Left lung (tissue), 10 donors: Measurements from ENCODE around the gene NHERF1. TPM values are rescaled to one million over a fixed set of nuclear protein-coding genes. Genes with fewer than 3 reads are reported as not detected.
A peak's percentile ranks its signal among the peaks of the same experiment; 100 is the strongest.

Experiments used
- ATAC-seq: fragments of 200-7000 bp; cut with Tn5 transposase; one replicate; pipeline ENCODE4 v1.9.1; 2020; ENCODE audit warnings: moderate library complexity
- DNase-seq, 4 donors: peaks; one replicate each; pipeline ENCODE4 v3.0.0-alpha.2; 2013 to 2020
- H3K27ac ChIP-seq, 2 donors: fragments of 200-600 bp; sonication (generic) in 1 of 2; one replicate each; pipeline versions ENCODE4 v1.5.0 to v1.8.0; 2020 to 2021
- H3K27me3 ChIP-seq, 2 donors: fragments of 200-600 bp; sonication (generic) in 1 of 2; one replicate each; pipeline versions ENCODE4 v1.5.0 to v1.8.0; 2020 to 2021
- H3K36me3 ChIP-seq, 2 donors: fragments of 200-600 bp; sonication (generic) in 1 of 2; one replicate each; pipeline versions ENCODE4 v1.5.0 to v1.8.0; 2020 to 2021
- H3K4me1 ChIP-seq, 2 donors: fragments of 200-600 bp; one replicate each; pipeline ENCODE4 v1.8.0; 2021
- H3K4me3 ChIP-seq, 2 donors: fragments of 200-600 bp; sonication (generic) in 1 of 2; one replicate each; pipeline versions ENCODE4 v1.5.0 to v1.8.0; 2020 to 2021; ENCODE audit warnings: mild to moderate bottlenecking in 1 of 2
- H3K9me3 ChIP-seq, 2 donors: fragments of 200-600 bp; sonication (generic) in 1 of 2; one replicate each; pipeline versions ENCODE4 v1.5.0 to v1.8.0; 2020 to 2021
- intact Hi-C, 2 donors: fragments of 100-400 bp; cut with DNase I; formaldehyde crosslinking; loops; one replicate each; pipeline versions ENCODE4 v1.11.2 to v1.14.2; 2022
- polyA plus RNA-seq, 6 donors: library from polyadenylated mRNA; unstranded; fragments of 120-200 nt; gene quantifications; one replicate each; pipeline ENCODE4 v1.2.1, GENCODE V29; 2013; ENCODE audit not compliant: insufficient read length in 6 of 6
- total RNA-seq, 2 donors: library from RNA; stranded (reverse); fragmentation: NEBNext Ultra II Directional; extraction: Animal tissue kit (Norgen Biotek cat#: 25700); gene quantifications; one replicate each; pipeline ENCODE4 v1.2.1, GENCODE V29; 2021
- TF ChIP-seq, protein P1 (sequence below), 2 donors: fragments of 200-600 bp; sonication (generic) in 1 of 2; IDR thresholded peaks; one replicate each; pipeline versions ENCODE4 v1.5.0 to v1.8.0; 2021; ENCODE audit warnings: antibody characterized with exemption in 2 of 2
- donor health status: DM: no; HTN: yes; CAD: no.
- donor health status: DM: no; HTN: no; CAD: no.

NHERF1 gene
- total and polyA plus RNA-seq, 8 donors = 25.5 to 65.5 (median 48.6) TPM

DNA sequence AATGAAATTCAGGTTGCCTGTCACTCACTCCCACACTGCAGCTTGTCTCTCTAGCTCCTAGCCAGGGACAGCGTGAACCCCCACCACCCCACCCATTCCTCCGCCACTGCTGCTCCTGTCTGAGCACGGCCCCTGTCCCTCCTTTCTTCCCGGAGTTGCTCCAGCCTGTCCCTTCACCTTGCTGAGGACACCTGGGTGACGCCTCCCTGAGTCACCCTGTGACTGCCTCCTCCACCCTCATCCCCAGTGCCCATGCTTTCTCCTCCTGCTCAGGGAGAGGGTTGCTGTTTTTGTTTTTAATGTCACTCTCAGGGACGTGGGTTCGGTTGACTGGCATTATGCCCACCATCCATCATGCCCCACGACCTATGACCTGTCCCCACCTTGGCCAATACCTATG, 53.5 kb downstream of the NHERF1 start:
- TF ChIP-seq, protein P1, sequence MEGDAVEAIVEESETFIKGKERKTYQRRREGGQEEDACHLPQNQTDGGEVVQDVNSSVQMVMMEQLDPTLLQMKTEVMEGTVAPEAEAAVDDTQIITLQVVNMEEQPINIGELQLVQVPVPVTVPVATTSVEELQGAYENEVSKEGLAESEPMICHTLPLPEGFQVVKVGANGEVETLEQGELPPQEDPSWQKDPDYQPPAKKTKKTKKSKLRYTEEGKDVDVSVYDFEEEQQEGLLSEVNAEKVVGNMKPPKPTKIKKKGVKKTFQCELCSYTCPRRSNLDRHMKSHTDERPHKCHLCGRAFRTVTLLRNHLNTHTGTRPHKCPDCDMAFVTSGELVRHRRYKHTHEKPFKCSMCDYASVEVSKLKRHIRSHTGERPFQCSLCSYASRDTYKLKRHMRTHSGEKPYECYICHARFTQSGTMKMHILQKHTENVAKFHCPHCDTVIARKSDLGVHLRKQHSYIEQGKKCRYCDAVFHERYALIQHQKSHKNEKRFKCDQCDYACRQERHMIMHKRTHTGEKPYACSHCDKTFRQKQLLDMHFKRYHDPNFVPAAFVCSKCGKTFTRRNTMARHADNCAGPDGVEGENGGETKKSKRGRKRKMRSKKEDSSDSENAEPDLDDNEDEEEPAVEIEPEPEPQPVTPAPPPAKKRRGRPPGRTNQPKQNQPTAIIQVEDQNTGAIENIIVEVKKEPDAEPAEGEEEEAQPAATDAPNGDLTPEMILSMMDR (IDR thresholded peaks at IDR 0.05) = no peak
- Histone ChIP-seq H3K27me3 (no peaks in the 10 kb centered on the region), H3K4me1 (no peaks in the 10 kb centered on the region), H3K27ac (no peak overlapping the region), H3K36me3 (peaks cover 0 to 83% of the 10 kb centered on the region in 2 donors), H3K9me3 (no peaks in the 10 kb centered on the region), H3K4me3 (no peak overlapping the region)
- DNase-seq (no peak), ATAC-seq (no peak)
- intact Hi-C loops = no loop called here

DNA sequence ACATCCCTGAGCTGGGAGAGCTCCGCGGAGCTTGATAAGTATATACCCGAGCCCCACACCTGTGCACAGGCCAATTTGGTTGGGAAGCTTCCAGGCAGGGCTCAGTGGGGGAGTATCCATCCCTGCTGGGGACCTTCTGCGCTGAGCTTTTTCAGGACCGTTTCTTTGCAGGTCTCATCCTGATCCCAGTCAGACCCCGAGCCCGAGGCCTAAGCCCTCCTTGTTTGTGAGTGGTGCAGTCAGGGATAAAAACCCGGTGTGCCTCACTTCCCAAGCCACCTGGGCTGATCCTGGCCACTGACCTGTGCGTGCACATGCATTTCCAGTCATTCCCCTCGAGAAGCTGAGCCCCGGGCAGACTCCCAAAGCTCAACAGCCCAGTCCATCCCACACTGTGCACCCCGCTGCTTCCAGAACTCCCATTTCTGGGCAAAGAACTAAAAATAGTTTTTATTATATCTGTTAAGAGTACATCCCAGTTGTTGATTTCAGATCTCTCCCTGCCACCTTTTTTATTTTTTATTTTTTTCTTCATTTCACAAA, 55.0 kb downstream of the NHERF1 start:
- no peak for DNase-seq
- Histone ChIP-seq H3K36me3 (peaks cover 0 to 77% of the 10 kb centered on the region in 2 donors), H3K27me3 (no peaks in the 10 kb centered on the region), H3K9me3 (no peaks in the 10 kb centered on the region), H3K4me1 (peaks cover 0 to 2% of the 10 kb centered on the region in 2 donors), H3K4me3 (no peak overlapping the region), H3K27ac (no peak overlapping the region)
- TF ChIP-seq, protein P1 (IDR thresholded peaks at IDR 0.05) = no peak
- no peak for ATAC-seq
- intact Hi-C loops = no loop called here

DNA sequence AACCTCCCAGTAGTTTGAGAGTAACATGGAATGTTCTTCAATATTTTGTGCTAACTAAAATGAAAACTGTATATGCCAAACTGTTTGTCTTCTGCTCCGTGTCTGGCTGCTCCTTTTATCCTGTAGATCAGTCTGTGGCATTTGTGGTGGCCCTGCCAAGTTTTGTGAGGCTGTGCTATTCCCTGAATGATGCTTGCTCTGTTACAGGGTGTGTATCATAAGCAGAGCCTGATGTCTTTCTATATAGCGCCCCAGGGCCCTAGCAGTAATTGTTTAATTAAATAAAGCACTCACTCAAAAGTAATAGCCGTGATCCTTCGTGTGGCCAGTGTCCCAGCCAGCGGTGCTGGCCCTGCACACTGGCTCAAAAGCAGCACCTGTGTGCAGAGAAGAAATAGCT, 55.5 kb downstream of the NHERF1 start:
- Histone ChIP-seq H3K27me3 (no peaks in the 10 kb centered on the region), H3K4me3 (no peak overlapping the region), H3K36me3 (peaks cover 0 to 72% of the 10 kb centered on the region in 2 donors), H3K9me3 (no peaks in the 10 kb centered on the region), H3K27ac (no peak overlapping the region), H3K4me1 (peaks cover 0 to 7% of the 10 kb centered on the region in 2 donors)
- TF ChIP-seq, protein P1 (IDR thresholded peaks at IDR 0.05) = no peak
- DNase-seq (no peak), ATAC-seq (no peak)
- intact Hi-C loops = no loop called here

DNA sequence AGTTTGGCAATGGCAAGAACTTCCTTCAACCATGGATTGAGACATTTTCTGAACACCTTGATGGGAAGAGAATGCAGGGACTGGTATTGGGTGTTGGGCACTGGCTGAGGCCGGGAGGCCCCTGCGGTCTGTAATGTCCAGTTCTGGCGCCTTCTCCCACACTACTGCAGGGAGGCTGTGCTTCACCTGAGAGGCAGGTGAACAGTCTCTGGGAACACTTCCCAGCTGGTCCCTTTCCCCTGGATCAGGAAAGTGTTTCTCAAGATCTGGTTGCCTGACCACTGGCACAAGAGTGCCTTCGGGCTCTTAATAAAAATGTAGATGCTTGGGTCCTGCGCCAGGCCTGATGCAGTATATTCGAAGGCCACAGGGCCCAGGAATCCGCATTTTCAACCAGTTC, 56.3 kb downstream of the NHERF1 start:
- TF ChIP-seq, protein P1 (IDR thresholded peaks at IDR 0.05) = no peak
- no peak overlapping the region for H3K4me3 ChIP-seq
- no peak for DNase-seq

DNA sequence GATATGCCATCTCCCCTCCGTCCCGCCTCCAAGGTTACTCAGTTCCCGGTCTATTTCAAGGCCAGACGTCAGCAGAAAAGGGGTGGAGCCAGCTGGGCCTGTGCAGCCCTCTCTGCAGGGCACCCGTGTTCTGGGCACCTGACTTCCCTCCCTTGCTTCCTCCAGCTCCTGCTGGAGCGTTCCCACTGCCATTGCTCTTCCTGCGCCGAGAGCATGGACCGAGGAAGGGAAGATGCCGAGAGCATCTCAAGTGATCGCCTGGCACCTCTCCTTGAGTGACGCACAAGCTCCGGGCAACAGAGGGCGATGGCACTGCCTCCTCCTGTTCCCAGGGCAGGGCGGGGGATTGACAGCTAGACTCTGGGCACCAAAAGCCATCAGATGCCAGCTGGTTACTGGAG, 57.2 kb downstream of the NHERF1 start:
- no peak overlapping the region for H3K27ac ChIP-seq
- ATAC-seq (peak; percentile 32), DNase-seq (no peak)
- H3K4me3 ChIP-seq = no peak overlapping the region
- H3K27me3 ChIP-seq = no peaks in the 10 kb centered on the region
- TF ChIP-seq, protein P1 (IDR thresholded peaks at IDR 0.05) = no peak
- H3K4me1 ChIP-seq = peaks cover 0 to 8% of the 10 kb centered on the region in 2 donors
- H3K9me3 ChIP-seq = no peaks in the 10 kb centered on the region
- H3K36me3 ChIP-seq = peaks cover 0 to 65% of the 10 kb centered on the region in 2 donors
- intact Hi-C loops = no loop called here

More for the DNA sequence above, 56.3 kb downstream of the NHERF1 start:
- intact Hi-C loops = no loop called here
- Histone ChIP-seq H3K27ac (no peak overlapping the region), H3K4me1 (peaks cover 0 to 8% of the 10 kb centered on the region in 2 donors), H3K36me3 (peaks cover 0 to 66% of the 10 kb centered on the region in 2 donors), H3K9me3 (no peaks in the 10 kb centered on the region), H3K27me3 (no peaks in the 10 kb centered on the region)
- ATAC-seq = peak; percentile 55
